Neural crest cell (in vitro differentiated cells): Measurements from ENCODE around the gene NFATC3. TPM values are rescaled to one million over a fixed set of nuclear protein-coding genes. Genes with fewer than 3 reads are reported as not detected.

Source experiments
- DNase-seq: peaks from one replicate; pipeline ENCODE4 v3.0.0; 2021; ENCODE audit warnings: low read depth, mixed read lengths, low spot score
- H3K27ac Mint-ChIP-seq: one replicate; pipeline ENCODE4 v1.8.0; 2021; ENCODE audit warnings: mild to moderate bottlenecking, mixed read lengths; ENCODE audit not compliant: unreplicated experiment
- H3K27me3 Mint-ChIP-seq: 2 replicates; pipeline ENCODE4 v1.8.0; 2021; ENCODE audit warnings: low read depth, mild to moderate bottlenecking, mixed read lengths
- H3K36me3 Mint-ChIP-seq: 2 replicates; pipeline ENCODE4 v1.8.0; 2021; ENCODE audit warnings: low read depth, mild to moderate bottlenecking, mixed read lengths
- H3K4me1 Mint-ChIP-seq: 2 replicates; pipeline ENCODE4 v1.8.0; 2021; ENCODE audit warnings: mixed read lengths
- H3K4me3 Mint-ChIP-seq: one replicate; pipeline ENCODE4 v1.8.0; 2021; ENCODE audit warnings: mild to moderate bottlenecking, mixed read lengths
- H3K9me3 Mint-ChIP-seq: 2 replicates; pipeline ENCODE4 v1.8.0; 2021; ENCODE audit warnings: mixed read lengths
- CTCF ChIP-seq: fragments of 200-600 bp; sonication (generic); conservative IDR thresholded peaks from 2 replicates; pipeline ENCODE4 v1.5.0; 2021; ENCODE audit warnings: antibody characterized with exemption, mild to moderate bottlenecking
- total RNA-seq: library from RNA; stranded (reverse); gene quantifications from 2 replicates; pipeline ENCODE4 v1.2.1, GENCODE V29; 2021

NFATC3 gene
- total RNA-seq, 1 donor from 2014 or later, result 64.9 TPM

GRCh38 chr16:68064791-68065365 is 20.3 kb upstream of the NFATC3 start:
- TF ChIP-seq CTCF, result peak; percentile 78
- peak; percentile 63 for DNase-seq
- H3K27ac Mint-ChIP-seq, result peak overlapping the region; percentile 5
- no peak overlapping the region for H3K4me3 Mint-ChIP-seq
- no peaks in the 10 kb centered on the region for H3K27me3 Mint-ChIP-seq
- no peaks in the 10 kb centered on the region for H3K9me3 Mint-ChIP-seq
- H3K4me1 Mint-ChIP-seq, result peaks cover 17% of the 10 kb centered on the region
- no peaks in the 10 kb centered on the region for H3K36me3 Mint-ChIP-seq

- Mint-ChIP-seq H3K9me3 (no peaks in the 10 kb centered on the region), H3K4me3 (no peak overlapping the region), H3K27me3 (no peaks in the 10 kb centered on the region), H3K4me1 (peaks cover 17% of the 10 kb centered on the region), H3K36me3 (no peaks in the 10 kb centered on the region), H3K27ac (peak overlapping the region; percentile 19)
- DNase-seq, result no peak
- no peak for TF ChIP-seq CTCF
These were observed 19.4 kb upstream of the NFATC3 start for GRCh38 chr16:68065716-68066305.

GRCh38 chr16:68066763-68067162 is 18.4 kb upstream of the NFATC3 start:
- Mint-ChIP-seq H3K27ac (no peak overlapping the region), H3K4me3 (no peak overlapping the region), H3K4me1 (peaks cover 17% of the 10 kb centered on the region), H3K27me3 (no peaks in the 10 kb centered on the region), H3K36me3 (no peaks in the 10 kb centered on the region), H3K9me3 (no peaks in the 10 kb centered on the region)
- no peak for TF ChIP-seq CTCF
- no peak for DNase-seq

- H3K9me3 Mint-ChIP-seq, result no peaks in the 10 kb centered on the region
- TF ChIP-seq CTCF, result no peak
- peaks cover 17% of the 10 kb centered on the region for H3K4me1 Mint-ChIP-seq
- no peak overlapping the region for H3K4me3 Mint-ChIP-seq
- H3K36me3 Mint-ChIP-seq, result peaks cover 1% of the 10 kb centered on the region
- H3K27ac Mint-ChIP-seq, result no peak overlapping the region
- H3K27me3 Mint-ChIP-seq, result no peaks in the 10 kb centered on the region
- no peak for DNase-seq
These were observed 16.2 kb upstream of the NFATC3 start for GRCh38 chr16:68068926-68069325.

GRCh38 chr16:68069511-68070248 is 15.5 kb upstream of the NFATC3 start:
- no peak for TF ChIP-seq CTCF
- DNase-seq, result no peak
- H3K27ac Mint-ChIP-seq, result no peak overlapping the region
- H3K4me1 Mint-ChIP-seq, result peaks cover 17% of the 10 kb centered on the region
- no peaks in the 10 kb centered on the region for H3K9me3 Mint-ChIP-seq
- H3K4me3 Mint-ChIP-seq, result no peak overlapping the region
- peaks cover 4% of the 10 kb centered on the region for H3K36me3 Mint-ChIP-seq
- H3K27me3 Mint-ChIP-seq, result no peaks in the 10 kb centered on the region
